ENCODE data around the gene FGF18. TPM values are rescaled to one million over a fixed set of nuclear protein-coding genes. Genes with fewer than 3 reads are reported as not detected.

The FGF18 gene
- polyA plus RNA-seq, 3 donors: not detected

- H3K36me3 Mint-ChIP-seq: no peaks in the 10 kb centered on the region
- WGBS (ENCODE audit: insufficient coverage): 83% methylated on average over 4 of the region's 8 CpGs
- no peak overlapping the region for H2AFZ ChIP-seq (ENCODE audit: insufficient read depth, low read depth, low read length, poor library complexity, severe bottlenecking)
- H3K4me3 Mint-ChIP-seq: no peak overlapping the region
- no peaks in the 10 kb centered on the region for H4K20me1 ChIP-seq (ENCODE audit: insufficient read depth, low read length)
- H3K4me3 ChIP-seq (replicated peaks in 1 of 3; ENCODE audit: low read depth in 2 of 3, low read length in 3 of 3): no peak overlapping the region
- H3K36me3 ChIP-seq (replicated peaks in 1 of 2; ENCODE audit: control insufficient read depth in 1 of 2, insufficient read depth in 2 of 2, low read length in 2 of 2): no peaks in the 10 kb centered on the region
- H3K9ac ChIP-seq (ENCODE audit: insufficient read depth, low read length, poor library complexity, severe bottlenecking): no peak overlapping the region
- no peak for DNase-seq
- intact Hi-C loops (cut with micrococcal nuclease): no loop called here
- H3K9me3 ChIP-seq (replicated peaks in 1 of 2; ENCODE audit: control insufficient read depth in 1 of 2, insufficient read depth in 1 of 2, low read length in 2 of 2): no peaks in the 10 kb centered on the region
- TF ChIP-seq, protein P1, sequence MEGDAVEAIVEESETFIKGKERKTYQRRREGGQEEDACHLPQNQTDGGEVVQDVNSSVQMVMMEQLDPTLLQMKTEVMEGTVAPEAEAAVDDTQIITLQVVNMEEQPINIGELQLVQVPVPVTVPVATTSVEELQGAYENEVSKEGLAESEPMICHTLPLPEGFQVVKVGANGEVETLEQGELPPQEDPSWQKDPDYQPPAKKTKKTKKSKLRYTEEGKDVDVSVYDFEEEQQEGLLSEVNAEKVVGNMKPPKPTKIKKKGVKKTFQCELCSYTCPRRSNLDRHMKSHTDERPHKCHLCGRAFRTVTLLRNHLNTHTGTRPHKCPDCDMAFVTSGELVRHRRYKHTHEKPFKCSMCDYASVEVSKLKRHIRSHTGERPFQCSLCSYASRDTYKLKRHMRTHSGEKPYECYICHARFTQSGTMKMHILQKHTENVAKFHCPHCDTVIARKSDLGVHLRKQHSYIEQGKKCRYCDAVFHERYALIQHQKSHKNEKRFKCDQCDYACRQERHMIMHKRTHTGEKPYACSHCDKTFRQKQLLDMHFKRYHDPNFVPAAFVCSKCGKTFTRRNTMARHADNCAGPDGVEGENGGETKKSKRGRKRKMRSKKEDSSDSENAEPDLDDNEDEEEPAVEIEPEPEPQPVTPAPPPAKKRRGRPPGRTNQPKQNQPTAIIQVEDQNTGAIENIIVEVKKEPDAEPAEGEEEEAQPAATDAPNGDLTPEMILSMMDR (IDR thresholded peaks at IDR 0.05): no peak
- H3K4me2 ChIP-seq (replicated peaks; ENCODE audit: extremely low read depth, low read length, poor library complexity, severe bottlenecking): no peak overlapping the region
- no peak overlapping the region for H3K27ac Mint-ChIP-seq
- peaks cover 0 to 8% (median 3%) of the 10 kb centered on the region in 3 donors for H3K27me3 Mint-ChIP-seq (ENCODE audit: low read depth in 3 of 3)
- H3K27ac ChIP-seq (ENCODE audit: low read depth in 1 of 2, low read length in 2 of 2): no peak overlapping the region
- peaks cover 0 to 2% (median 0%) of the 10 kb centered on the region in 7 donors for H3K9me3 Mint-ChIP-seq
- H3K79me2 ChIP-seq (ENCODE audit: insufficient read depth, low read length): no peaks in the 10 kb centered on the region
- no peaks in the 10 kb centered on the region for H3K27me3 ChIP-seq (ENCODE audit: control insufficient read depth in 2 of 2, insufficient read depth in 2 of 2, low read length in 2 of 2)
- H3K4me1 ChIP-seq (ENCODE audit: control insufficient read depth in 1 of 2, insufficient read depth in 2 of 2, low read length in 2 of 2): no peaks in the 10 kb centered on the region
- no peaks in the 10 kb centered on the region for H3K4me1 Mint-ChIP-seq
These were observed 12.6 kb downstream of the FGF18 start for GRCh38 chr5:171432076-171432475.

DNA sequence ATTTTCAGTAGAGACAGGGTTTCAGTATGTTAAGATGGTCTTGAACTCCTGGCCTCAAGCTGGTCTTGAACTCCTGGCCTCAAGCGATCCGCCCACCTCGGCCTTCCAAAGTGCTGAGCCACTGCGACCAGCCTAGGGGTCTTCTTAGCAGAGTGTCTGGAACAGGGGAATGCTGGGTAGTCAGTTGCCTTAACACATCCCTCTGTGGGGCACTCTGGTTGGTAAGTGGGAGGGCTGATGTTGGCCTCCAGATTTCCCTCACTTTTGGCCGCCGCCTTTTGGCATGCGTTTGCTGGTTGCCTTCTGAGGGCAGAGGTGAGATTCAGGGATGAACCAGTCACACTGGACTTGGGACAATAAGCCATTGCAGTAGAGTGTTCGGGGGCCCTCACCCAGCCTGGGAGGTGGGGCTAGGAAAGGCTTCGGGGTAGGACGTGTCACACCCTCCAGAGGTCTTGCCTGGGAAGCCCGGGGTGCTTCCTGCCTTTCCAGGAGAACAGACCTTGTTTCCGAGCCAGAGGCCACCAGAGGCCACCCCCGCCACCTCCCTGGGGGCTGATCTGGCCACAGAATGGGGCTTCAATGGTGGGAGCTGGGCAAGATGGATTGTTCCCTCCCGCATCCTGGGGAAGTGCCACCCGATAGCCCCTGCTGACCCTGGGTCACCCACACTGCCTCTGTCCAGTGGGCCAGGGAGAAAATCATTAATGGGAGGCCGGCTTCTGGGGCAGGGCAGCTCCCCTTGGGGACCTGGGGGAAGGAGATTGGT is 13.3 kb downstream of the FGF18 start:
- no peaks in the 10 kb centered on the region for H3K79me2 ChIP-seq (ENCODE audit: insufficient read depth, low read length)
- H3K9me3 Mint-ChIP-seq: peaks cover 0 to 2% (median 0%) of the 10 kb centered on the region in 7 donors
- H3K9me3 ChIP-seq (replicated peaks in 1 of 2; ENCODE audit: control insufficient read depth in 1 of 2, insufficient read depth in 1 of 2, low read length in 2 of 2): no peaks in the 10 kb centered on the region
- H3K27ac Mint-ChIP-seq: no peak overlapping the region
- no peak overlapping the region for H3K27ac ChIP-seq (ENCODE audit: low read depth in 1 of 2, low read length in 2 of 2)
- WGBS (ENCODE audit: insufficient coverage): 92% methylated on average over 16 of the region's 16 CpGs
- no peaks in the 10 kb centered on the region for H3K27me3 ChIP-seq (ENCODE audit: control insufficient read depth in 2 of 2, insufficient read depth in 2 of 2, low read length in 2 of 2)
- no peaks in the 10 kb centered on the region for H3K36me3 Mint-ChIP-seq
- H3K4me1 ChIP-seq (ENCODE audit: control insufficient read depth in 1 of 2, insufficient read depth in 2 of 2, low read length in 2 of 2): no peaks in the 10 kb centered on the region
- no peaks in the 10 kb centered on the region for H3K36me3 ChIP-seq (replicated peaks in 1 of 2; ENCODE audit: control insufficient read depth in 1 of 2, insufficient read depth in 2 of 2, low read length in 2 of 2)
- intact Hi-C loops (cut with micrococcal nuclease): no loop called here
- H3K4me3 Mint-ChIP-seq: no peak overlapping the region
- H3K4me2 ChIP-seq (replicated peaks; ENCODE audit: extremely low read depth, low read length, poor library complexity, severe bottlenecking): no peak overlapping the region
- no peak overlapping the region for H3K4me3 ChIP-seq (replicated peaks in 1 of 3; ENCODE audit: low read depth in 2 of 3, low read length in 3 of 3)
- no peaks in the 10 kb centered on the region for H3K4me1 Mint-ChIP-seq
- no peaks in the 10 kb centered on the region for H4K20me1 ChIP-seq (ENCODE audit: insufficient read depth, low read length)
- H3K27me3 Mint-ChIP-seq (ENCODE audit: low read depth in 3 of 3): peaks cover 0 to 8% (median 5%) of the 10 kb centered on the region in 3 donors
- no peak for DNase-seq
- TF ChIP-seq, protein P1 (IDR thresholded peaks at IDR 0.05): no peak
- no peak overlapping the region for H3K9ac ChIP-seq (ENCODE audit: insufficient read depth, low read length, poor library complexity, severe bottlenecking)
- no peak overlapping the region for H2AFZ ChIP-seq (ENCODE audit: insufficient read depth, low read depth, low read length, poor library complexity, severe bottlenecking)
